T-helper 2 cell (primary cell): ENCODE data around the gene AP1G2.
A peak's percentile ranks its signal among the peaks of the same experiment; 100 is the strongest.
"Not testable (repeated sequence)": the region's sequence is repeated elsewhere in the genome, so short reads cannot be mapped to it uniquely, and the experiment has no call there.

Experiments
- DNase-seq, 5 experiments: peaks; one replicate each; pipeline versions ENCODE4 v3.0.0 to v3.0.0-alpha.2; 2012 to 2022

AP1G2 gene

GRCh38 chr14:23594191-23594590, 26.6 kb upstream of the AP1G2 start:
- DNase-seq, result not testable (repeated sequence)

- DNase-seq, result no peak
Observed at GRCh38 chr14:23590198-23590597, 22.6 kb upstream of the AP1G2 start.

GRCh38 chr14:23589606-23590005, 22.0 kb upstream of the AP1G2 start:
- no peak for DNase-seq

GRCh38 chr14:23588884-23589598, 21.4 kb upstream of the AP1G2 start:
- peak; percentile 44 to 73 (median 69) for DNase-seq

- DNase-seq, result not testable (repeated sequence)
Observed at GRCh38 chr14:23584527-23585203, 17.1 kb upstream of the AP1G2 start.

GRCh38 chr14:23583761-23584526, 16.4 kb upstream of the AP1G2 start:
- not testable (repeated sequence) for DNase-seq

GRCh38 chr14:23582906-23583760, 15.5 kb upstream of the AP1G2 start:
- no peak for DNase-seq

GRCh38 chr14:23580948-23581281, 13.3 kb upstream of the AP1G2 start:
- DNase-seq, result no peak

- DNase-seq, result no peak
Observed at GRCh38 chr14:23580152-23580926, 12.7 kb upstream of the AP1G2 start.

- no peak for DNase-seq
Observed at GRCh38 chr14:23579739-23580138, 12.1 kb upstream of the AP1G2 start.

- DNase-seq, result no peak
Observed at GRCh38 chr14:23579311-23579630, 11.7 kb upstream of the AP1G2 start.

- DNase-seq, result no peak
Observed at GRCh38 chr14:23578560-23579310, 11.1 kb upstream of the AP1G2 start, which contains the start of gene JPH4. Gene JPH4, minus strand, starts transcription at chr14:23578790. Its CDS starts 1,337 bp downstream, at chr14:23577453.

- no peak for DNase-seq
Observed at GRCh38 chr14:23577710-23578392, 10.3 kb upstream of the AP1G2 start.

GRCh38 chr14:23577004-23577681, 9.6 kb upstream of the AP1G2 start:
- no peak for DNase-seq

GRCh38 chr14:23573384-23574015, 5.9 kb upstream of the AP1G2 start:
- no peak for DNase-seq

- DNase-seq, result no peak
Observed at GRCh38 chr14:23572836-23573235, 5.2 kb upstream of the AP1G2 start.

- no peak for DNase-seq
Observed at GRCh38 chr14:23572524-23572828, 4.9 kb upstream of the AP1G2 start.

GRCh38 chr14:23571701-23572523, 4.3 kb upstream of the AP1G2 start:
- no peak for DNase-seq
